ENCODE results near the gene ADAD2. TPM values are rescaled to one million over a fixed set of nuclear protein-coding genes. Genes with fewer than 3 reads are reported as not detected.
A peak's percentile ranks its signal among the peaks of the same experiment; 100 is the strongest.

Gene ADAD2
- total and polyA plus RNA-seq, 9 of the 15 experiments (the other 6 are each of a cell fraction or from before 2014, with no cell fraction given) = 0.07 TPM; not detected in 8

- TF ChIP-seq XRCC4 (IDR thresholded peaks at IDR 0.05; ENCODE audit: extremely low read depth, insufficient read depth, insufficient read length) (no peak), CREM (IDR thresholded peaks at IDR 0.05; ENCODE audit: low read depth) (peak; percentile 74; the same call in 1 of the 2 replicates), POLR2A (conservative IDR thresholded peaks at IDR 0.05) (peak; percentile 87), RFX5 (IDR thresholded peaks at IDR 0.05; ENCODE audit: low read depth, low read length) (no peak; the same call in 1 of the 2 replicates), JUN (IDR thresholded peaks at IDR 0.05; ENCODE audit: borderline replicate concordance, low read depth, low read length) (peak; percentile 39), JUN (CRISPR knock-in tag; IDR thresholded peaks at IDR 0.05; ENCODE audit: borderline replicate concordance) (no peak), ZNF512 (tag; IDR thresholded peaks at IDR 0.05) (no peak), HDGF (IDR thresholded peaks at IDR 0.05) (no peak), BACH1 (tag; IDR thresholded peaks at IDR 0.05) (no peak), CCNT2 (IDR thresholded peaks at IDR 0.05; ENCODE audit: borderline replicate concordance, extremely low read depth, insufficient read length, low read depth, low read length) (no peak), TSC22D4 (tag; IDR thresholded peaks at IDR 0.05) (no peak), ZEB2 (IDR thresholded peaks at IDR 0.05) (no peak), CTCFL (IDR thresholded peaks at IDR 0.05; ENCODE audit: borderline replicate concordance, insufficient read depth, low read depth, low read length, poor library complexity, severe bottlenecking) (peak; percentile 93), OTX1 (CRISPR knock-in tag; IDR thresholded peaks at IDR 0.05) (no peak), CBFA2T3 (IDR thresholded peaks at IDR 0.05) (no peak), ADNP (tag; IDR thresholded peaks at IDR 0.05) (peak; percentile 98), RBM15 (IDR thresholded peaks at IDR 0.05; ENCODE audit: insufficient read depth, low read length) (no peak), SRSF9 (IDR thresholded peaks at IDR 0.05; ENCODE audit: borderline replicate concordance, low read depth, low read length) (no peak), ZNF592 (IDR thresholded peaks at IDR 0.05) (no peak)
- TF ChIP-seq, protein P1, sequence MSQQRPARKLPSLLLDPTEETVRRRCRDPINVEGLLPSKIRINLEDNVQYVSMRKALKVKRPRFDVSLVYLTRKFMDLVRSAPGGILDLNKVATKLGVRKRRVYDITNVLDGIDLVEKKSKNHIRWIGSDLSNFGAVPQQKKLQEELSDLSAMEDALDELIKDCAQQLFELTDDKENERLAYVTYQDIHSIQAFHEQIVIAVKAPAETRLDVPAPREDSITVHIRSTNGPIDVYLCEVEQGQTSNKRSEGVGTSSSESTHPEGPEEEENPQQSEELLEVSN (IDR thresholded peaks at IDR 0.05; ENCODE audit: borderline replicate concordance in 1 of 2, extremely low read depth in 1 of 2, insufficient read depth in 1 of 2, insufficient read length in 1 of 2, low read depth in 1 of 2, low read length in 1 of 2, poor library complexity in 1 of 2, severe bottlenecking in 1 of 2) = peak; percentile 42 to 62
Measured at GRCh38 chr16:84186685-84187437, 4.1 kb upstream of the ADAD2 start, which contains the start of gene TAF1C (continued).

Measured in K562 (cell line).